Keratinocyte (primary cell): ENCODE data around the gene CCDC80.

Experiments
- EZH2 ChIP-seq: IDR thresholded peaks from one replicate; pipeline ENCODE4 v1.6.1; 2012; ENCODE audit warnings: inconsistent platforms, mild to moderate bottlenecking, low read length, moderate library complexity
- TF ChIP-seq, protein P1 (sequence below), 3 experiments: IDR thresholded peaks in 1 of 3; conservative IDR thresholded peaks in 1 of 3; optimal IDR thresholded peaks in 1 of 3; 2 replicates in 2 of 3; 3 replicates in 1 of 3; pipeline versions ENCODE3 to v1.5.1; 2011; ENCODE audit warnings: low read length in 3 of 3, mild to moderate bottlenecking in 3 of 3, moderate library complexity in 2 of 3, control low read depth in 1 of 3, inconsistent platforms in 1 of 3; ENCODE audit not compliant: insufficient read depth in 2 of 3; ENCODE audit errors: extremely low read depth in 1 of 3

DNA sequence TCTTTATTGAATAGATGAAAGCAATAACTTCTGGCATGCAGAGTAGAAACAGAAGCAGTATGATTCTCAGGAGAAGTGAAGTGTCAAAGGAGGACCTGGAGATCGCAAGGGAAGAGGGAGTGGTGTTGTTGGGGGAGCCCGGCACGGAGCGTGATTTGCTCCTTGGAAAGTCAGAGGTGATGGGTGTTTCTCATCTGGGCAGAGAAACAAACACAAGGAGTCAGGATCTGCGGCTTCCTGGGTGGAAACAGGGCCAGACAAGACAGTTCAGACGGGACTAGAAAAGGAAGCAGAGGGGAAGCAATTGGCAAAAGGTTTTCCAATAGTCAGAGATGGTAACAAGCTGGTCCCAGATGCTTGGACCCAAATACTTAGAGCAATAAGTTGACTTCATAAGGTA lies 34.4 kb upstream of the CCDC80 start:
- TF ChIP-seq, protein P1, sequence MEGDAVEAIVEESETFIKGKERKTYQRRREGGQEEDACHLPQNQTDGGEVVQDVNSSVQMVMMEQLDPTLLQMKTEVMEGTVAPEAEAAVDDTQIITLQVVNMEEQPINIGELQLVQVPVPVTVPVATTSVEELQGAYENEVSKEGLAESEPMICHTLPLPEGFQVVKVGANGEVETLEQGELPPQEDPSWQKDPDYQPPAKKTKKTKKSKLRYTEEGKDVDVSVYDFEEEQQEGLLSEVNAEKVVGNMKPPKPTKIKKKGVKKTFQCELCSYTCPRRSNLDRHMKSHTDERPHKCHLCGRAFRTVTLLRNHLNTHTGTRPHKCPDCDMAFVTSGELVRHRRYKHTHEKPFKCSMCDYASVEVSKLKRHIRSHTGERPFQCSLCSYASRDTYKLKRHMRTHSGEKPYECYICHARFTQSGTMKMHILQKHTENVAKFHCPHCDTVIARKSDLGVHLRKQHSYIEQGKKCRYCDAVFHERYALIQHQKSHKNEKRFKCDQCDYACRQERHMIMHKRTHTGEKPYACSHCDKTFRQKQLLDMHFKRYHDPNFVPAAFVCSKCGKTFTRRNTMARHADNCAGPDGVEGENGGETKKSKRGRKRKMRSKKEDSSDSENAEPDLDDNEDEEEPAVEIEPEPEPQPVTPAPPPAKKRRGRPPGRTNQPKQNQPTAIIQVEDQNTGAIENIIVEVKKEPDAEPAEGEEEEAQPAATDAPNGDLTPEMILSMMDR (optimal IDR thresholded peaks at IDR 0.05 in 1 of 3, IDR thresholded peaks at IDR 0.05 in 1 of 3, conservative IDR thresholded peaks at IDR 0.05 in 1 of 3; ENCODE audit: extremely low read depth in 1 of 3, insufficient read depth in 2 of 3, low read length in 3 of 3): no peak
- no peak for TF ChIP-seq EZH2
